ENCODE results near the gene SLC19A3.

The SLC19A3 gene

GRCh38 chr2:227657199-227657845 is 60.5 kb downstream of the SLC19A3 start:
- H3K4me3 ChIP-seq (ENCODE audit: low read depth, low read length): no peak overlapping the region
- TF ChIP-seq, protein P1, sequence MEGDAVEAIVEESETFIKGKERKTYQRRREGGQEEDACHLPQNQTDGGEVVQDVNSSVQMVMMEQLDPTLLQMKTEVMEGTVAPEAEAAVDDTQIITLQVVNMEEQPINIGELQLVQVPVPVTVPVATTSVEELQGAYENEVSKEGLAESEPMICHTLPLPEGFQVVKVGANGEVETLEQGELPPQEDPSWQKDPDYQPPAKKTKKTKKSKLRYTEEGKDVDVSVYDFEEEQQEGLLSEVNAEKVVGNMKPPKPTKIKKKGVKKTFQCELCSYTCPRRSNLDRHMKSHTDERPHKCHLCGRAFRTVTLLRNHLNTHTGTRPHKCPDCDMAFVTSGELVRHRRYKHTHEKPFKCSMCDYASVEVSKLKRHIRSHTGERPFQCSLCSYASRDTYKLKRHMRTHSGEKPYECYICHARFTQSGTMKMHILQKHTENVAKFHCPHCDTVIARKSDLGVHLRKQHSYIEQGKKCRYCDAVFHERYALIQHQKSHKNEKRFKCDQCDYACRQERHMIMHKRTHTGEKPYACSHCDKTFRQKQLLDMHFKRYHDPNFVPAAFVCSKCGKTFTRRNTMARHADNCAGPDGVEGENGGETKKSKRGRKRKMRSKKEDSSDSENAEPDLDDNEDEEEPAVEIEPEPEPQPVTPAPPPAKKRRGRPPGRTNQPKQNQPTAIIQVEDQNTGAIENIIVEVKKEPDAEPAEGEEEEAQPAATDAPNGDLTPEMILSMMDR (IDR thresholded peaks at IDR 0.05; ENCODE audit: low read depth, low read length, missing control alignments): no peak
- no peak for DNase-seq (ENCODE audit: low read depth)

DNA sequence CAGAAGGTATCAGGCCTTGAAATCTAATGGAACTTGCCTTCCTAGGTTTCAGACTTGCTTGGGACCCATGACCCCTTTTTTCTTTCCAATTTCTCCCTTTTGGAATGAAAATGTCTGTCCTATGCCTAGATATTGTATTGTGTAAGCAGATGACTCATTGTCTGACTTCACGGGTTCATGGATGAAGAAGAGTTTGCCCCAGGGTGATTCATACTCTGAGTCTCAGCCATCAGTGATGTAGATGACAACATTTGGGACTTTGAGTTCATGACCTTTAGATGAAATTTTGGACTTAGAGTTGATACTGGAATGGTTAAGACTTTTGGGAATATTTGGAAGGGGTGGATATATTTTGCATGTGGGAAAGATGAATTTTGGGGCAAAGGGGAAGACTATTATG is 62.4 kb downstream of the SLC19A3 start:
- TF ChIP-seq, protein P1 (IDR thresholded peaks at IDR 0.05; ENCODE audit: low read depth, low read length, missing control alignments): no peak
- no peak for DNase-seq (ENCODE audit: low read depth)
- H3K4me3 ChIP-seq (ENCODE audit: low read depth, low read length): no peak overlapping the region

DNA sequence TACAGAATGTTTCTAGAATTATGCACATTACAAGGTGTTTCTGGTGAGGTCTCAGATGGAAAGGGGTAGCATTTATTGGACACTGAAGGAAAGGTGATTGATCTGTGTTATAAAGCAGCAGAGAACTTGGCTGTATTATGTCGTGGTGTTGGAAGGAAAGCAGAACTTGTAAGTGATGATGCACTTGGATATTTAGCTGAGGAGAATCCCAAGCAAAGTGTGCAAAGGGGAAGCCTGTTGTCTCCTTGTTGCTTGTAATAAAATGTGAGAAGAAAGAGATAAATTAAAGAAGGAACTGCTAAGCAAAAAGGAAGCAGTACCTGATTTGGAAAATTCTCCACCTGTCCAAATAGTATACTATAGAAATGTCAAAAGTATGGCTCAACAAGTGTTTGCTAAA is 63.4 kb downstream of the SLC19A3 start:
- no peak for DNase-seq (ENCODE audit: low read depth)
- H3K4me3 ChIP-seq (ENCODE audit: low read depth, low read length): no peak overlapping the region
- TF ChIP-seq, protein P1 (IDR thresholded peaks at IDR 0.05; ENCODE audit: low read depth, low read length, missing control alignments): no peak

- no peak overlapping the region for H3K4me3 ChIP-seq (ENCODE audit: low read depth, low read length)
- DNase-seq (ENCODE audit: low read depth): no peak
- TF ChIP-seq, protein P1 (IDR thresholded peaks at IDR 0.05; ENCODE audit: low read depth, low read length, missing control alignments): no peak
These were observed 64.4 kb downstream of the SLC19A3 start for GRCh38 chr2:227653419-227653818.

GRCh38 chr2:227643990-227644551 is 73.8 kb downstream of the SLC19A3 start:
- TF ChIP-seq, protein P1 (IDR thresholded peaks at IDR 0.05; ENCODE audit: low read depth, low read length, missing control alignments): peak; percentile 4
- DNase-seq (ENCODE audit: low read depth): no peak
- H3K4me3 ChIP-seq (ENCODE audit: low read depth, low read length): no peak overlapping the region

DNA sequence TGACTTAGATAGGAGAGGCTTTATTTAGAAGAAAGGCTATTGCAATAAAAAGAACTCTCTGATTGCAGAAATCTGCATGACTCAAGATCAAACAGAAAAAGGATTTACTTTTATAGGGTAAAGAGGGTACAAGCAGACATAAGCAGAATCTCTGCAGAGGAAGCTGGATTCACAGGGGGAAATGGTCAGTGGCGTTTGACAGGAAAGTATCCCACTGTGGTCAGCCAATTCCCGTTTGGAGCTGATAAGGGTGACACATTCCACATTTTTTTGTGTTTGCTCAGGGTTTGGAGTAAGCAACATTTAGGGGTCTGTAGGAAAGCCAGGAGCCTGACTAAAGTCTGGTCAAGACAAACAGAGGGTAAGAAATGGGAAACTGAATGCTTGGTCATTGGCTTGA is 75.2 kb downstream of the SLC19A3 start:
- DNase-seq (ENCODE audit: low read depth): no peak
- no peak overlapping the region for H3K4me3 ChIP-seq (ENCODE audit: low read depth, low read length)
- TF ChIP-seq, protein P1 (IDR thresholded peaks at IDR 0.05; ENCODE audit: low read depth, low read length, missing control alignments): no peak

DNA sequence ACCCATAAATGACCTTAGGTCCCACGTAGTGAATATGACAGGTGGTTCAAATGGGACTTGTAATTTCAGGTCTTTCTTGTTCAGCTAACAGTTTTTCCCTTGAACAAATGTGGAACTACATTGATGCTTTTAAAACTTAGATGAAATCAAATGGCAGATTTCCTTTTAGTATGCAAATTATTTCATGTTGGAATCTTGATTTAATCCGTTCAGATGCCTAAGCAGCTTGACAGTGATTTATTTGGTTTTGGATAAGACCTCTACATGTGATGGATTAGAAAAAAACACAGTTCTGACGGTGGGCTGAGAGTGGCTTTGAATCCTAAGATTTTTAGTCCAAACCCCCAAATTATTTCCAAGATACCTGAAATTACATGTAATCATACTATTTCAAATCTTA is 83.6 kb downstream of the SLC19A3 start:
- TF ChIP-seq, protein P1 (IDR thresholded peaks at IDR 0.05; ENCODE audit: low read depth, low read length, missing control alignments): no peak
- no peak for DNase-seq (ENCODE audit: low read depth)
- no peak overlapping the region for H3K4me3 ChIP-seq (ENCODE audit: low read depth, low read length)
